ENCODE measurements around the gene APOH.

DNA sequence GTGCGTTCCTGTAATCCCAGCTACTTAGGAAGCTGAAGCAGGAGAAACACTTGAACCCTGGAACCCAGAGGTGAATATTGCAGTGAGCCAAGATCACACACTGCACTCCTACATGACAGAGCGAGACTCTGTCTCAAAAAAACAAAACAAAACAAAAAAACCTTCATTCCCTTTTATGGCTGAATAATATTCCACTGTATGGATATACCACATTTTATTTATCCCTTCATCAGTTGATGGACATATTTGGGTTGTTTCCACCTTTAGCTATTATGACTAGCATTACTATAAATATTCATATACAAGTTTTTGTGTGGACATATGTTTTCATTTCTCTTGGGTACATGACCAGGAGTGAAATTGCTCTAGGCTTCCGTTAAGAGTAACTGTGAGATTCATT is 42.3 kb upstream of the APOH start:
- TF ChIP-seq, protein P1, sequence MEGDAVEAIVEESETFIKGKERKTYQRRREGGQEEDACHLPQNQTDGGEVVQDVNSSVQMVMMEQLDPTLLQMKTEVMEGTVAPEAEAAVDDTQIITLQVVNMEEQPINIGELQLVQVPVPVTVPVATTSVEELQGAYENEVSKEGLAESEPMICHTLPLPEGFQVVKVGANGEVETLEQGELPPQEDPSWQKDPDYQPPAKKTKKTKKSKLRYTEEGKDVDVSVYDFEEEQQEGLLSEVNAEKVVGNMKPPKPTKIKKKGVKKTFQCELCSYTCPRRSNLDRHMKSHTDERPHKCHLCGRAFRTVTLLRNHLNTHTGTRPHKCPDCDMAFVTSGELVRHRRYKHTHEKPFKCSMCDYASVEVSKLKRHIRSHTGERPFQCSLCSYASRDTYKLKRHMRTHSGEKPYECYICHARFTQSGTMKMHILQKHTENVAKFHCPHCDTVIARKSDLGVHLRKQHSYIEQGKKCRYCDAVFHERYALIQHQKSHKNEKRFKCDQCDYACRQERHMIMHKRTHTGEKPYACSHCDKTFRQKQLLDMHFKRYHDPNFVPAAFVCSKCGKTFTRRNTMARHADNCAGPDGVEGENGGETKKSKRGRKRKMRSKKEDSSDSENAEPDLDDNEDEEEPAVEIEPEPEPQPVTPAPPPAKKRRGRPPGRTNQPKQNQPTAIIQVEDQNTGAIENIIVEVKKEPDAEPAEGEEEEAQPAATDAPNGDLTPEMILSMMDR (IDR thresholded peaks at IDR 0.05; ENCODE audit: low read depth, low read length): no peak
- no peak for TF ChIP-seq POLR2A (IDR thresholded peaks at IDR 0.05; ENCODE audit: extremely low read depth, insufficient read length)
- TF ChIP-seq, protein P2, sequence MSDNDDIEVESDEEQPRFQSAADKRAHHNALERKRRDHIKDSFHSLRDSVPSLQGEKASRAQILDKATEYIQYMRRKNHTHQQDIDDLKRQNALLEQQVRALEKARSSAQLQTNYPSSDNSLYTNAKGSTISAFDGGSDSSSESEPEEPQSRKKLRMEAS (IDR thresholded peaks at IDR 0.05; ENCODE audit: low read depth, low read length): no peak
